ENCODE data around the gene TCF3.

Gene TCF3

DNA sequence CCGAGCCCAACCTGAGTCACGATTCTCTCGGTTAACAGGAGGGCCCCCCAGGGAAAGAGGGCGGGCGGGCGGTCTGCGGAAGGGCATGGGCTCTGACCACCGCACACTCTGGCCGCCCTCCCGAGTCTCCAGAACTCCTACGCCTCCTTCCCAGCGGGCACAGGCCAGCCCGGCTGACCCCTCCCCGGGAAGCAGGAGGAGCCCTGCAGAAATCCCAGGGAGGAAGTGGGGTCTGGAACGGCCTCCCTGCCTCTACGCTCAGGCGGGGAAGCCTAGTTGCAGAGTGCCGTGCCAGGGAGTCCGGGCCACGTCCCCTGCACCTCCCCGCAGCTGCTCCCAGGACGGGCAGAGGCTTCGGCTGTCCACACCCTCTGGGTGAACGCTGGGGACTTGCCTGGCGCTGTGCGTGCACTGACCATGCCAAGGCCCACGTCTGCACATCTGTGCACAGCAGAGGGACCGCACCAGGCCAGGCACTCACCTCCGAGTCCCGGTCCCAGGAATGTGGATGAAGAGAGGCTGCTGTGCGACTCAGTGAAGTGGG, 20.8 kb downstream of the TCF3 start:
- no peak for DNase-seq (ENCODE audit: low read depth in 2 of 2)

DNA sequence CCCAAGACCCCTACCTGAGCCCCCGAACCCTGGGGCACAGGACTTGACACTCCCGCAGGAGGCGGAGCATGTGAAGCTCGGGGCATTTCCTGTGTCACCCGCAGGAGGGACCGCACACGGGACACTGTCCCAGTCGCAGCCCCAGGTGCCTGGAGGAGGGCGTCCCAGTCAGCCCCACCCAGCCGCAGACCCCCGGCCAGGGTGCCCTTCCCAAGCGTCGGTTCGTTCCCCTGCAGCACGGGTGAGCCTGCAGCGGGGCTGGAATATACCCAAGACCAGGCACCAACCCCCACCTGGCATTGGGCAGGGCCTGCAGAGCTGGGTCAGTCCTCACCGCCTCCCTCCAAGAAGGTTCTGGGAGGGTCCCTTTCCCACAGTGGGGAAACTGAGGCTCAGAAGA, 21.6 kb downstream of the TCF3 start:
- no peak for DNase-seq (ENCODE audit: low read depth in 2 of 2)

DNA sequence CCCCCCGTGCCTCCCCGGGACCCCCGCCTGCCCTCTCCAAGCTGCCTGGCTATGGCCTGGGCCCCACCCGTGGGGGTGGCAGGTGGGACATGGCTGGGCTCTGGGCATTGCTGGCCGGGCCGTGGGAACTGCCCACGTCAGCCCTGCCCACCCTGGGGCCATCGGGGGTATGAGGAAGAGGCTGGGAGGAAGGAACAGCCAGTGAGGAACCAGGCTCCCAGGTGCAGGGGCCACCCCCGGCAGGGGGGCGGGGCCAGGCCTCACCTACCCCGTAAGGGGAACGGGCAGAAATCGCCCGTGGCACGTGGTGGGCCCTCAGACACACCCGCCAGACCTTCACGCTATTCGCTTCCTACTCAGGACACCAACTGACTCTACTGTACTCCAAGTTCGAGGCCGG, 22.4 kb downstream of the TCF3 start:
- no peak for DNase-seq (ENCODE audit: low read depth in 2 of 2)

DNA sequence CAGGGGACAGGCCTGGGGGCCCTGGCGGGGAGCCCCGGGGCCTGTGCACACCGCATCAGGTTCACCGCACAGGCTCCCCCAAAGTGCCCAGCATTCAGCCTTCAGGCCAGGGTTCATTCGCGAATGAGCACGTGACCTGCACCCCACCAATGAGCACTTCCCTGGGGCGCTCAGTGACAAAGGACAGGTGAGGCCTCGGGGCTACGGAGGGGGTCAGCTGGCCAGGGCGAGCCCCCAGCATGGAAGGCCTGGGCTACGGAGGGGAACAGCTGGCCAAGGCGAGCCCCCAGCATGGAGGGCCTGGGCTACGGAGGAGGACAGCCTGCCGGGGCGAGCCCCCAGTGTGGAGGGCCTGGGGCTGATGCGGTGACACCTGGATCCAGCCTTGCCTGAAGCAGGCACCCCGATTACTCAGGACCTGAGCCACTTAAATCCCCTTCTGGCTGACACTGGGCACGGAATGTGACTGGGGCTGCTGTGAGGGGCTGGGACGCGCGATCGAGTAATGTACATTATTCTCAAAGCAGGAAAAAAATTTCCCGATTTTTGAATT, 23.1 kb downstream of the TCF3 start:
- no peak for DNase-seq (ENCODE audit: low read depth in 2 of 2)

DNA sequence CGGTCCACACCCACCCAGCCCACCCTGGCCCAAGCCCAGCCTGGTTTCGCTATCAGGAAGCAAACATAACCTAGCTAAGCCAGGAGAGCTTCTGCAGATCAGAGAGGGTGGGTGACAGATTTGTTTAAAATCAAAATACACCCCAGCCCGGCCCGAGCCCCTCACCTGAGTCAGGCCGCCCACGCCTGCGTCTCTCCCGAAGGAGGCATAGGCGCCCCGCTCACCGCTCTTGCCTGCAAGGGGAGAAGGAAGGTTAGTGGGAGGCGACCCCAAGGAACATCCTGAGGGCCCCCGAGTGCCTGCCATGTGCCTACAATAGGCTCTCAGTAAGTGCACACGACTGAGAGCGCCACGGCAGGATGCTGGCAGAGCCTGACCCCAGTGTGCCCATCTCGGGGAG, 25.2 kb downstream of the TCF3 start:
- DNase-seq (ENCODE audit: low read depth in 2 of 2), result no peak

DNA sequence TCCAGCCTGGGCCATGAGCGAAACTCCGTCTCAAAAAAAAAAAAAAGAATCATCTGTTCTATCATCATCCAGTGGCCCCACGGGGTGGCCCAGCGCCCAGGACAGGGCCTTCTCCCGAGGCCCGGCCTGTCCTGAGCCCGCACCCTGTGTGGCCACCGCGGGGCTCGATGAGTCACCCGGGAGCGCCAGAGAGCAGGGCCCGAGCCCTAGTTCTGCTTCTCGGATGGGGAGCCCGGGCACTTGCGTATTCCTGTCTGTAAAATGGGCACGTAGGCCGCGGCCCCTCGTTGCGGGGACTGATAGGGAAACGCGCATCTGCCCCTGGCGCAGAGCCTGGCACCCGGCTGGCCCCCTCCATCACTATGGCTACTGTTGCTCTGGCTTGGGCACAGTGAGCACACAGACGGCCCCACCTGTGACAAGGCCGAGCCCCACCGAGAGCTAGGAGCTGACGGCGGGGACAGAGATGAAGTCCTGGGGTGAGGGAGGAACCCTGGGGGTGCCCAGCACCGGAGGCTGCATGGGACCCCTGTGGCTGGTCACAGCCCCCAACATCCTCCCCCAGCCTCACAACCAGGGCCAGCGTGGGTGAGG, 25.9 kb downstream of the TCF3 start:
- no peak for DNase-seq (ENCODE audit: low read depth in 2 of 2)

DNA sequence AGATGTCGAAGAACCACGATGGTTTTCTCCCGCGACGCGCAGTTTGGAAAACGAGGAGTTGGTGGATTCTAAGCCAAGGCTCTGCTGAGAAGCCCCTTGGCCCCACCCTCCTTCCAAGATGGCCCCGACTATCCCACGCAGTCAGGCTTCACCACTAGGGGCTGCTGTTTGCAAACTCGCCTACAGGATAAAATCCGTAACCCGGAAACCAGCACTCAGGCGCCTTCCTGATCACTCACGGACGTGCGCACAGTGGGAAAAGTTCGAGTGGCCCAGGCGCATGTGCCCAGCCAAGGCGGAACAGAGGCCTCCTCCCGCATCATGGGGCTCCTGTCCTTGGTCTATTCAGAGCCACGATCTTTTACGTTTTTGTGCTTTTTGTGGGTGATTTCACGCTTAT, 28.0 kb downstream of the TCF3 start:
- peak; percentile 29 to 40 for DNase-seq (ENCODE audit: low read depth in 2 of 2)

DNA sequence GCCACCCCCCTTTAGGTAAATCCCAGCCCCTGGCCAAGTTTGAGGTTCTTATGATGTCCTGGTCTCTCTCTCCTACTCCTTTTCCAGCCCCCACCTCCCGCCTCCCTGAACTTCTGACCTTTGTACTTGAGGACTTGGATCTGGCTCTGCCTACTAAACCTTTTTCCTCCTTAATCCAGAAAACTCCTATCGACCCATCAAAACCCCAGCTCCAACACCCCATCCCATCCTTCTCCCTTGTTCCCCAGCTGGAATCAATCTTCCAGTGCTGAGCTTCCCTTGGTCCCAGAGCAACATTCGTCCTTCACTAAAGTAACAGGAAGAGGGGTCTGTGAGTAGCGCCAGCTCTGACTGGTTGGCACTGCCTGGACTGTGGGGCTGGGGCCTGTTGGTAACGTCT, 29.9 kb downstream of the TCF3 start:
- DNase-seq (ENCODE audit: low read depth in 2 of 2), result no peak

DNA sequence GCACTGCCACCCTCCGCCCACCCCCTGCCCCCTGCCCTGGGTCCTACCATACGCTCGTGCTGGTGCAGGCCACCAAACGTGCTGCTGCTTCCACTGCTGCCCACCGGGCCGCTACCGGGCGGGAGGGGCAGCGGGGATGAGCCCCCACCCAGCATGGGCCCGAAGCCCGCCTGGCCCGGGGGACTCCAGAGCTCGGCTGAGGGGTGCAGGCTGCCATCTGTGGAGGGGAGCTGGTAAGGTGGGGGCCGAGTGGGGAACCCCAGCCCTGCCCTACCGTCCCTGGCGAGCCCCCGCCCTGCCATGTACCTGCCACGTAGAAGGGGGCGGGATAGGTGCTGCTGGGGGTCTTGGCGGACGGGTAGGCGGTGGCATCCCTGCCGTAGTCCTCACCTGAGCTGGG, 30.4 kb downstream of the TCF3 start:
- no peak for DNase-seq (ENCODE audit: low read depth in 2 of 2)

DNA sequence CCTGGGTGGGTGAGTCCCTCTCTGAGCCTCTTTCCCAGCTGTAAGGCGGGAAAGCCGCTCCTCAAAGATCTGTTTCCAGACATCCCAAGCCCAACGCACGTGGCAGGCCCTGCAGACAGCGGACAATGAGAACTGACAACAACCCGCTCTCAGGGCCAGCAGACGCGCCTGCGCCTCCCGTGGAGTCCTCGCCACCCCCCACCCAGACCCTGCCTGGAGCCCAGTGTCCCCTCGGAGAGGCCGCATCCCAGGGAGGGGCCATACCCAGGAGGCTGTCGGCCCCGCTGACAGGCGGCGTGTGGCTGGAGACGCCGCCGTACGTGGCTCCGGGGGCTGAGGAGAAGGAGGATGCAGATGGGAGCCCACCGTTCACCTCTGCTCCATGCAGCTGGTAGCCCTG, 30.8 kb downstream of the TCF3 start:
- DNase-seq (ENCODE audit: low read depth in 2 of 2), result no peak

DNA sequence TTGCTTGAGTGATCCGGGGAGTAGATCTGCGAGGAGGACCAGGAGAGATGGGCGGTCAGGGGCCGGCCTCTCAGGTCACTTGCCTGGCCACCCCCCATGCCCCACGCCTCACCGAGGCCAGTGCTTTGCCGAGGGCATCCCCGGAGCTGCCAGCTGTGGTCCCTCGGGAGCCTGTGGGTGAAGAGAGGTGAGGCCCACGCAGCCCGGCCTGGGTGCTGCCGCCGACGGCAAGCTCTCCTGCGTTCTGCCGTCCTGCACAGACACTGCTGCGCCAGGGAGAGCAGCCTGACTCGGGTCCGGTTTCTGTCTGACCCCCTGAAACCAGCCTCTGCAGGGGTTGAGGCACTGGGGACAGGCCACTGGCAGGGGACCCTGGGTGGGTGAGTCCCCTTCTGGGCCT, 31.4 kb downstream of the TCF3 start:
- DNase-seq (ENCODE audit: low read depth in 2 of 2), result no peak

DNA sequence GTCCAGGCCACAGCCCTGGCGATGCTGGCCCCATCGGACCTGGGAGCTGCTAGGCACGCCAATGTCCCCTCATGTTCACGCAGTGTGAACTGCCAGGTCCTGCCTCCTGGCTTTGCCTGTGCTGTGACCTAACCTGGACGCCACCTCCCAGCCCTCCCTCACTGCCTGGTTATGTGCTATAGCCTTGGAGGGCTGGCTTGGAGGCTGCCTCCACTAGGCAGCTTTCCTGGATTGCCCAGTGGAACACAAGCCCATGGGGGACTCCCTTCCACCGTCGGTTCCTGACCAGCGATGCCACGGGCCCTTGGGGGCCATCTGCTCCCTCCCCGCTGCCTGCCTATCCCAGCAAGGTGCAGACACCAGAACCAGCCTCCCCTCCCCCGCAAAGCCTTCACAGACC, 31.9 kb downstream of the TCF3 start:
- no peak for DNase-seq (ENCODE audit: low read depth in 2 of 2)

DNA sequence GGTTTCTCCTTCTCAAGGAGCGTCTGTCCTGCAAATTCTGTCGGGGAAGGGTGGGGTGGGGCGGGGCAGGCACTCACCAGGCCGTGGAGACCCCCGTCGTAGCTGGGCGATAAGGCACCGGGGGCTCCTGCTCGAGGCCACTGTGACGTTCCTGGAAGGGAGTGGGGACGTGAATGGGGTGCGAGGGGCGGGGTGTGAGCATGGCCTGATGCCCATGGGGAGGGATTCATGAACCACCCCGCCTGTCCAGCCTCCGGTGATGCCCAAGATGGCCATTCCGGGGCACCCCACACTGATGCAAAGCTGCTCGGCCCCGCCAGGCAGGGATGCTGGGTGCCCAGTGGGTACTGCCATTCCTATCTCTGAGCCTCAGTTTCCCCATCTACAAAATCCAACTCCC, 32.7 kb downstream of the TCF3 start:
- DNase-seq (ENCODE audit: low read depth in 2 of 2), result no peak

DNA sequence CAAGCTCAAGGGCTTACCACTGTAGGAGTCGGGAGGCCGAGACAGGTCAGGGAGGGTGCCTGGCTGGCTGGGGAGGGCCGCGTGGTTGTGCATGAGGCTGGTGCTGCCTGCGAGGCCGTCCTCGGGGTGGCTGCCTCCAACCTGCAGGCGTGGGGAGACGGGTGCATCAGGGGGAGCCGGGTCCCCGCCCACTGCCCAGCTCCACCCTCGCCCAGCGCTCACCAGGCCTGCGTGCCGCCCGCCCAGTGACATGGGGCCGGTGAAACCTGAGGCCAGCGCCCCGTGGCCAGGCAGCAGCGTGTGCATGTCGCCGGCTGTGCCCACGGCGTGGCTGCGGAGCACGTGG, 33.3 kb downstream of the TCF3 start:
- DNase-seq (ENCODE audit: low read depth in 2 of 2), result no peak

DNA sequence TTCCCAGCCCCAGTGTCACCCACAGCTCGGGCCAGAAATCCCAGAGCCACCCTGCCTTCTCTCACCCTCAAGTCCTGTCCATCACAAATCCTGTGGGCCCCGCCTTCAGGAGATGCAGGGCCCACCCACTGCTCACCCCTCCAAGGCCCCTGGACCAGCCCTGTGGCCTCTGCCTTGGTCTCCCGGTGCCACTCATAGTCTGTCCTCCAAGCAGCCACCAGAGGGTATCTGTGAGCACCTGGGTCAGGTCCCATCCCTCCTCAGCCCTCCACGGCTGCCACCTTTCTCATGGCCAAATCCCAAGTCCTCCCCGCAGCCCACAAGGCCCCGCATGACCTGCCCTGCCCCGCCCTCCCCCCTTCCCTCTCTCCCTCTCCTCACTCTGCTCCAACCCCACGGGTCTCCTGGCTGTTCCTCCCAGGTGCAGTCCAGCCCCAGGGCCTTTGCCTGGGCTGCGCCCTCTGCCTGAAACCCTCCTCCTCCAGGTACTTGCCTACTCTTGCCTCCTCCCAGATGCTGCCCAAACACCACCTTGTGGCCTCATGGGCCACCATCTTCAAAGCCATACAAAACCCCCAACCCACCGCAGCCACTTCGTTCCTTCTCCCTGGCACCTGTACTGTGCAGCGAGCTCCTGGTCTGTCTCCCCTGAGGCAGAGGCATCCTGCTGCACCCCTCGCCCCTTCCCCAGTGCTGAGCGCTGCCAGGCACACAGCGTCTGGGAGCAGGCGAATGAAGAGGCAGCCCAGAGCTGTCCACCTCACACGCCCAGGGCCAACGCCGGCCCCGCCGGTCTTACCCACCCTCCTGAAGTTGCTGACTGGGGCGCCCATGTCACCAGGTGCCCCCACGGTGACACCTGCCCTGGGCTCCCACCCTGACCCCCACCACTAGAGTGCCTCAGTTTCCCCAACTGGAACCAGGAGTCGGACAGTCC, 34.0 kb downstream of the TCF3 start:
- DNase-seq (ENCODE audit: low read depth in 2 of 2), result no peak

DNA sequence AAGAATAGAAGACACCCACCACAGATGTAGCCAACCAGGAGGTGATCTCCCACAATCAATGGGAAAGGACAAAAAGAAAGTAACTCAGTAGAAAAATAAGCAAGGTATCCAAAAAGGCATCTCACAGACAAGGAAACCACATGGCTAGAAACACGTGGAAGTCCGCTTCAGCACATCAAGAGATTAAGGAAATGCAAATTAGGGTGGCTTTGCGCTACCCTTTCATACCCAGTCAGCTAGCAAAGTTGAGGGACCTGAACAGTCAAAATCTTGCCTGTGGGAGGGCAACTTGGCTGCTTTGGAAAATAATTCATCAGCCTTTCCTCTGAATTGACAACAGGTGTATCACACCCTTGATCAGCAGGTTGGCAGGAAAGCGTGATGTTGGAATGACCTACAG, 35.5 kb downstream of the TCF3 start:
- DNase-seq (ENCODE audit: low read depth in 2 of 2), result no peak

DNA sequence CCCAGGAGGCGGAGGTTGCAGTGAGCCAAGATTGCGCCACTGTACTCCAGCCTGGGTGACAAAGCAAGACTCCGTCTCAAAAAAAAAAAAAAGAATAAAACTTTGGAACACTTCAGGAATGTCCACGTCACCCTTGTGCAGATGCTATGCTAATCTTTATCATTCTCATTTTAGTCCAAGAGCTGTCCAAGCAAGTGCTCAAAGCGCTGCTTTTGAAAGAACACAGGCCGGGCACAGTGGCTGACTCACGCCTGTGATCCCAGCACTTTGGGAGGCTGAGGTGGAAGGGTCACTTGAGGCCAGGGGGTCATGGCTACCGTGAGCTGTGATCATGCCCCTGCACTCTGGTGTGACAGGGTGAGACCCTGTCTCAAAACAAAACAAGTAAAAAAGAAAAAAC, 36.0 kb downstream of the TCF3 start:
- no peak for DNase-seq (ENCODE audit: low read depth in 2 of 2)

DNA sequence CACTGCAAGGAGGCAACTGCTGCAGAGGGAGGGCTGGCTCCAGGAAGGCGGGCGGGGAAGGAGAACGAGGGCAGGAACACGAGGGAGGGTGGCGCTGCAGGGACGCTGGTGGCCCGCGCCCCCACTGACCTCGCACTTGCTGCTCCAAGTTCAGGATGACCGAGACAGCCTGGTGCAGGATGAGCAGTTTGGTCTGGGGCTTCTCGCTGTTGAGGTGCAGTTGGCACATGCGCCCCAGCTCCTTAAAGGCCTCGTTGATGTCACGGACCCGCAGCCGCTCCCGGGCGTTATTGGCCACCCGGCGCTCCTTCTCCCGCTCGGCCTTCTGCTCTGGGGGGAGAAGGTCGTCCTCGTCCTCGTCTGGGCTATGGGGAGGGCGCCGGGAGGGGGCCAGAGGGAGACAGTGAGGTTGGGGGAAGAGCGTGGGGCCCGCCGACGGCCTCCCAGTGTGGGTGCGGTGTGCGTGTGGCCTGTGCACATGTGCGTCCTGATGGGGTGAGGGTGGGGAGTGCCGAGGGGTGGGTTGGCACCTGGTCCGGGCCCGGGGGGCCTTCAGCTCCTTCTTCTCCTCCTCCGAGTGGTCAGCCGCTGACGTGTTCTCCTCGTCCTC, 37.2 kb downstream of the TCF3 start:
- no peak for DNase-seq (ENCODE audit: low read depth in 2 of 2)

DNA sequence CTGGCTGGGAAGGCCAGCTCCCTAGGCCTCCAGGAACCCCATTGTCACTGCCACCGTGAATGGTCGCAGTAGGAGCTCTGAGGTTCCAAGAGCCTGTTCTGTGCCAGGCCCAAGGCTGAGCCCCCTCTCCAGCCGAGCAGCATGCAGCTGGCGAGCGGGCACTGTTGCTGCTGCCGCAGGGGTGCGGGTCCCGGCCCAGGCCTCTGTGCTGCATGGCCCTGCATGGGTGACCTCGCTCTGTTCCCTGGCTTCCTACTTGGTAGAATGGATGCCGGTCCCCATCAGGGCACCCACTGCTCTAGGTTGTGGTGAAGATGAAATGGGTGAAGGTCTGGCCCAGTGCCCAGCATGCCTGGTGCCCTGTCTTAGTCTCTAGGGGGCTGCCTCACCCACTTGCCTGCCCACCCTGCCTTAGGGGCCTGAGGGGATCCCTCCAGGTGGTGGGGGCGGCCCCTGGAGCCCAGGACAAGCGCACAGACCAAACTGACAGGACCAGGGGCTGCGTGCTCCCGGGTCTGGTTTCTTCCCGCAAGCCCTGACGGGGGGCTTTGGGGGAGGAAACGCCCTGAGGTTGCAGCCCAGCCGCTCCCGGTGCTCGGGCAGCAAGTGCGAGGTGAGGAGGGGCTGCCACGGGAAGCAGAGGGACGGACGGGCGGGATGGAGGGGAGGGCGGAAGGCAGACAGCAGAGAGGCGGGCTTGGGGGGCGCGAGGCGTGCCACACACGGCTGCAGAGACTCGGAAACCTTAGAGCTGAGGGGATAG, 38.4 kb downstream of the TCF3 start:
- DNase-seq (ENCODE audit: low read depth in 2 of 2), result no peak

DNA sequence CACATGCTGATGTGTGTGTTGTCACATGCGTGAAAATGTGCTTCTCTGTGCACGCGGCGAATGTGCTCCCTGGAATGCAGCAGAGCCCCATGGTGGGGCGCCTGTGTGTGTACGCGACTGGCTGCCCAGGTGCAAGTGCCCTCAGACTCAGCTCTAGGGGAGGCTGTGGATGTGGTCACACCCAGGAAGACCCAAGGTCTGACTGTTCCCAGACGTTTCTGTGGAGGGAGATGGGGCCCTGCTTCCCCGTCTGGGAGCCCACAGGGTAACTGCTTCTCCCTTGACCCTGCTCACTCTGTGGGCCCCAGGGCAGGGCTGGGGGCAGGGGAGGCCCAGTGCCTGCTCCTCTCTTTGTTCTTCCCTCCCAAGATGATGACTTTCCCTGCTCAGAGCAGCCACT, 39.3 kb downstream of the TCF3 start:
- no peak for DNase-seq (ENCODE audit: low read depth in 2 of 2)

DNA sequence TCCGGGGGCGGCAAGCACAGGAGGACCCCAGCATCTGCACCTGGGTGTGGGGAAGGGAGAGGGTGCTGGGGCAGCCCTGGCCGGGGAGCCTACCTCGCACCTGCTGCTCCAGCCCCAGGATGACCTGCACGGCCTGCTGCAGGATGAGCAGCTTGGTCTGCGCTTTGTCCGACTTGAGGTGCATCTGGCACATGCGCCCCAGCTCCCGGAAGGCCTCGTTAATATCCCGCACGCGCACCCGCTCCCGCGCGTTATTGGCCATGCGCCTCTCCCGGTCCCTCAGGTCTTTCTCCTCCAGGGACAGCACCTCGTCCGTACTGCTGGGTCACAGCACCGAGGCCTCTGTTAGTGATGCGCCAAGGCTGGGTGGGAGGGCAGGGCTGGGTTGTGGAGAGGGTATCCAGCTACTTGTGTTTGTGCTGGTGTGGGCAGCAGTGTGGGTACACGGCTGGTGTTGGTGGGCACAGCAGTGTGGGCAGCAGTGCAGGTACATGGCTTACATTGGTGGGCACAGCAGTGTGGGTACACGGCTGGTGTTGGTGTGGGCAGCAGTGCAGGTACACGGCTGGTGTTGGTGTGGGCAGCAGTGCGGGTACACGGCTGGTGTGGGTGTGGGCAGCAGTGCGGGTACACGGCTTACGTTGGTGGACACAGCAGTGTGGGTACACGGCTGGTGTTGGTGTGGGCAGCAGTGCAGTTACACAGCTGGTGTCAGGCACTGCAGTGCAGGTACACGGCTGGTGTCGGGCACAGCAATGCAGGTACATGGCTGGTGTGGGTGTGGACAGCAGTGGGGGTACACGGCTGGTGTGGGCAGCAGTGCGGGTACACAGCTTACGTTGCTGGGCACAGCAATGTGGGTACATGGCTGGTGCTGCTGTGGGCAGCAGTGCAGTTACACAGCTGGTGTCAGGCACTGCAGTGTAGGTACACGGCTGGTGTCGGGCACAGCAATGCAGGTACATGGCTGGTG, 40.0 kb downstream of the TCF3 start:
- no peak for DNase-seq (ENCODE audit: low read depth in 2 of 2)
